Dendritic cell treated with granulocyte-macrophage colony-stimulating factor and Interleukin-4, amounts not matched to agents 40 ng/mL and 50 ng/mL, for 4 days (primary cell): ENCODE data around the gene HDAC9.

ENCODE experiments used
- H3K27ac Mint-ChIP-seq: one replicate; pipeline ENCODE4 v1.8.0; 2022; ENCODE audit warnings: mild to moderate bottlenecking, mixed read lengths
- H3K27me3 Mint-ChIP-seq: one replicate; pipeline ENCODE4 v1.8.0; 2022; ENCODE audit warnings: mild to moderate bottlenecking, mixed read lengths
- H3K36me3 Mint-ChIP-seq: one replicate; pipeline ENCODE4 v1.8.0; 2022; ENCODE audit warnings: low read depth, mixed read lengths
- H3K4me1 Mint-ChIP-seq: one replicate; pipeline ENCODE4 v1.8.0; 2022; ENCODE audit warnings: low read depth, mixed read lengths
- H3K4me3 Mint-ChIP-seq: one replicate; pipeline ENCODE4 v1.8.0; 2022; ENCODE audit warnings: mild to moderate bottlenecking, moderate library complexity, mixed read lengths
- H3K9me3 Mint-ChIP-seq: one replicate; pipeline ENCODE4 v1.8.0; 2022; ENCODE audit warnings: mixed read lengths
- intact Hi-C: fragments of 100-400 bp; cut with micrococcal nuclease; formaldehyde crosslinking; loops from one replicate; pipeline ENCODE4 v1.15.0; 2022

Gene HDAC9

GRCh38 chr7:18756378-18757050 is 261.0 kb downstream of the HDAC9 start:
- H3K27ac Mint-ChIP-seq = no peak overlapping the region
- H3K36me3 Mint-ChIP-seq = no peaks in the 10 kb centered on the region
- H3K27me3 Mint-ChIP-seq = no peaks in the 10 kb centered on the region
- intact Hi-C loops = no loop called here
- H3K4me3 Mint-ChIP-seq = no peak overlapping the region
- no peaks in the 10 kb centered on the region for H3K4me1 Mint-ChIP-seq
- H3K9me3 Mint-ChIP-seq = no peaks in the 10 kb centered on the region

GRCh38 chr7:18760046-18760445 is 264.5 kb downstream of the HDAC9 start:
- Mint-ChIP-seq H3K36me3 (no peaks in the 10 kb centered on the region), H3K27me3 (no peaks in the 10 kb centered on the region), H3K9me3 (no peaks in the 10 kb centered on the region), H3K4me3 (no peak overlapping the region), H3K4me1 (no peaks in the 10 kb centered on the region), H3K27ac (no peak overlapping the region)
- intact Hi-C loops = no loop called here

GRCh38 chr7:18760631-18761445 is 265.3 kb downstream of the HDAC9 start:
- intact Hi-C loops = no loop called here
- no peaks in the 10 kb centered on the region for H3K4me1 Mint-ChIP-seq
- H3K9me3 Mint-ChIP-seq = no peaks in the 10 kb centered on the region
- no peak overlapping the region for H3K4me3 Mint-ChIP-seq
- H3K27me3 Mint-ChIP-seq = no peaks in the 10 kb centered on the region
- H3K27ac Mint-ChIP-seq = no peak overlapping the region
- H3K36me3 Mint-ChIP-seq = no peaks in the 10 kb centered on the region

- Mint-ChIP-seq H3K36me3 (no peaks in the 10 kb centered on the region), H3K27ac (no peak overlapping the region), H3K4me3 (no peak overlapping the region), H3K4me1 (no peaks in the 10 kb centered on the region), H3K9me3 (no peaks in the 10 kb centered on the region), H3K27me3 (no peaks in the 10 kb centered on the region)
- intact Hi-C loops = no loop called here
Observed at GRCh38 chr7:18762189-18762588, 266.6 kb downstream of the HDAC9 start.

- intact Hi-C loops = no loop called here
- H3K9me3 Mint-ChIP-seq = no peaks in the 10 kb centered on the region
- H3K27me3 Mint-ChIP-seq = no peaks in the 10 kb centered on the region
- no peaks in the 10 kb centered on the region for H3K4me1 Mint-ChIP-seq
- no peak overlapping the region for H3K4me3 Mint-ChIP-seq
- H3K27ac Mint-ChIP-seq = no peak overlapping the region
- no peaks in the 10 kb centered on the region for H3K36me3 Mint-ChIP-seq
Observed at GRCh38 chr7:18768256-18768655, 272.7 kb downstream of the HDAC9 start.

- H3K36me3 Mint-ChIP-seq = no peaks in the 10 kb centered on the region
- no peak overlapping the region for H3K4me3 Mint-ChIP-seq
- no peaks in the 10 kb centered on the region for H3K9me3 Mint-ChIP-seq
- intact Hi-C loops = no loop called here
- H3K4me1 Mint-ChIP-seq = no peaks in the 10 kb centered on the region
- H3K27me3 Mint-ChIP-seq = no peaks in the 10 kb centered on the region
- no peak overlapping the region for H3K27ac Mint-ChIP-seq
Observed at GRCh38 chr7:18770154-18770811, 274.7 kb downstream of the HDAC9 start.

GRCh38 chr7:18770822-18771221 is 275.3 kb downstream of the HDAC9 start:
- H3K27ac Mint-ChIP-seq = no peak overlapping the region
- intact Hi-C loops = no loop called here

GRCh38 chr7:18771834-18772566 is 276.5 kb downstream of the HDAC9 start:
- no peak overlapping the region for H3K27ac Mint-ChIP-seq
- H3K27me3 Mint-ChIP-seq = no peaks in the 10 kb centered on the region
- intact Hi-C loops = no loop called here
- H3K4me3 Mint-ChIP-seq = no peak overlapping the region
- no peaks in the 10 kb centered on the region for H3K36me3 Mint-ChIP-seq
- H3K9me3 Mint-ChIP-seq = no peaks in the 10 kb centered on the region
- H3K4me1 Mint-ChIP-seq = no peaks in the 10 kb centered on the region

More at GRCh38 chr7:18770822-18771221, 275.3 kb downstream of the HDAC9 start:
- H3K4me1 Mint-ChIP-seq = no peaks in the 10 kb centered on the region
- no peaks in the 10 kb centered on the region for H3K27me3 Mint-ChIP-seq
- H3K4me3 Mint-ChIP-seq = no peak overlapping the region
- no peaks in the 10 kb centered on the region for H3K36me3 Mint-ChIP-seq
- H3K9me3 Mint-ChIP-seq = no peaks in the 10 kb centered on the region

- Mint-ChIP-seq H3K4me1 (no peaks in the 10 kb centered on the region), H3K4me3 (no peak overlapping the region), H3K9me3 (no peaks in the 10 kb centered on the region), H3K27me3 (no peaks in the 10 kb centered on the region), H3K27ac (no peak overlapping the region), H3K36me3 (no peaks in the 10 kb centered on the region)
- intact Hi-C loops = no loop called here
Observed at GRCh38 chr7:18772567-18772965, 277.0 kb downstream of the HDAC9 start.

- Mint-ChIP-seq H3K27ac (no peak overlapping the region), H3K4me1 (no peaks in the 10 kb centered on the region), H3K36me3 (no peaks in the 10 kb centered on the region), H3K27me3 (no peaks in the 10 kb centered on the region), H3K4me3 (no peak overlapping the region), H3K9me3 (no peaks in the 10 kb centered on the region)
- intact Hi-C loops = no loop called here
Observed at GRCh38 chr7:18777314-18777713, 281.8 kb downstream of the HDAC9 start.

GRCh38 chr7:18778594-18778993 is 283.0 kb downstream of the HDAC9 start:
- H3K27me3 Mint-ChIP-seq = no peaks in the 10 kb centered on the region
- intact Hi-C loops = no loop called here
- H3K27ac Mint-ChIP-seq = no peak overlapping the region
- H3K9me3 Mint-ChIP-seq = no peaks in the 10 kb centered on the region
- no peaks in the 10 kb centered on the region for H3K4me1 Mint-ChIP-seq
- H3K4me3 Mint-ChIP-seq = no peak overlapping the region
- no peaks in the 10 kb centered on the region for H3K36me3 Mint-ChIP-seq

- Mint-ChIP-seq H3K27me3 (no peaks in the 10 kb centered on the region), H3K27ac (no peak overlapping the region), H3K36me3 (no peaks in the 10 kb centered on the region), H3K4me1 (no peaks in the 10 kb centered on the region), H3K9me3 (no peaks in the 10 kb centered on the region), H3K4me3 (no peak overlapping the region)
- intact Hi-C loops = no loop called here
Observed at GRCh38 chr7:18780266-18780665, 284.7 kb downstream of the HDAC9 start.

GRCh38 chr7:18780938-18781337 is 285.4 kb downstream of the HDAC9 start:
- intact Hi-C loops = no loop called here
- Mint-ChIP-seq H3K9me3 (peaks cover under 1% of the 10 kb centered on the region), H3K36me3 (no peaks in the 10 kb centered on the region), H3K27ac (no peak overlapping the region), H3K27me3 (no peaks in the 10 kb centered on the region), H3K4me1 (no peaks in the 10 kb centered on the region), H3K4me3 (no peak overlapping the region)
